Activated CD4-positive, alpha-beta T cell treated with anti-CD3 and anti-CD28 coated beads, Interleukin-2, Interleukin-4, amounts not matched to agents 100 ng/mL and 50 ng/mL, durations not matched to agents 16 hours and 8 hours (primary cell): ENCODE measurements around the gene VWF.
"Not testable (repeated sequence)": the region's sequence is repeated elsewhere in the genome, so short reads cannot be mapped to it uniquely, and the experiment has no call there.

Experiments used
- DNase-seq: peaks from one replicate; pipeline ENCODE4 v3.0.0-alpha.2; 2020; ENCODE audit warnings: low spot score

Gene VWF

GRCh38 chr12:6032726-6033125 lies 91.7 kb downstream of the VWF start:
- no peak for DNase-seq

- no peak for DNase-seq
These were observed 93.5 kb downstream of the VWF start for GRCh38 chr12:6031001-6031400.

GRCh38 chr12:6030081-6030480 lies 94.4 kb downstream of the VWF start:
- no peak for DNase-seq

GRCh38 chr12:6029401-6029800 lies 95.1 kb downstream of the VWF start:
- DNase-seq: no peak

- no peak for DNase-seq
These were observed 97.5 kb downstream of the VWF start for GRCh38 chr12:6026998-6027397.

- not testable (repeated sequence) for DNase-seq
These were observed 98.7 kb downstream of the VWF start for GRCh38 chr12:6025703-6026298.

- not testable (repeated sequence) for DNase-seq
These were observed 100.4 kb downstream of the VWF start for GRCh38 chr12:6024066-6024465.

GRCh38 chr12:6020930-6021329 lies 103.5 kb downstream of the VWF start:
- no peak for DNase-seq

- DNase-seq: not testable (repeated sequence)
These were observed 104.0 kb downstream of the VWF start for GRCh38 chr12:6020511-6020910.

GRCh38 chr12:6019256-6019655 lies 105.2 kb downstream of the VWF start:
- DNase-seq: not testable (repeated sequence)

GRCh38 chr12:6018265-6018664 lies 106.2 kb downstream of the VWF start:
- no peak for DNase-seq

- no peak for DNase-seq
These were observed 107.7 kb downstream of the VWF start for GRCh38 chr12:6016756-6017155.

- not testable (repeated sequence) for DNase-seq
These were observed 108.5 kb downstream of the VWF start for GRCh38 chr12:6016004-6016403.

GRCh38 chr12:6015271-6015670 lies 109.2 kb downstream of the VWF start:
- not testable (repeated sequence) for DNase-seq

- DNase-seq: not testable (repeated sequence)
These were observed 113.7 kb downstream of the VWF start for GRCh38 chr12:6010631-6011350.

GRCh38 chr12:5997260-5997659 lies 127.2 kb downstream of the VWF start:
- DNase-seq: no peak

- no peak for DNase-seq
These were observed 128.0 kb downstream of the VWF start for GRCh38 chr12:5996459-5996858.

- DNase-seq: no peak
These were observed 134.8 kb downstream of the VWF start for GRCh38 chr12:5989621-5990020.

GRCh38 chr12:5988659-5989116 lies 135.8 kb downstream of the VWF start:
- peak; percentile 68 for DNase-seq

GRCh38 chr12:5988088-5988487 lies 136.4 kb downstream of the VWF start:
- no peak for DNase-seq

- DNase-seq: no peak
These were observed 136.9 kb downstream of the VWF start for GRCh38 chr12:5987573-5987972.

- DNase-seq: no peak
These were observed 139.0 kb downstream of the VWF start for GRCh38 chr12:5985471-5985870.

GRCh38 chr12:5984873-5985272 lies 139.6 kb downstream of the VWF start:
- no peak for DNase-seq

GRCh38 chr12:5982106-5982505 lies 142.4 kb downstream of the VWF start:
- DNase-seq: no peak
